HCT116 (cell line): ENCODE results near the gene SHROOM3.

Experiments used
- CTCF ChIP-seq, 3 experiments: fragments of 200-600 bp in 1 of 3; sonication (generic) in 1 of 3; IDR thresholded peaks in 2 of 3; conservative IDR thresholded peaks in 1 of 3; 2 replicates each; pipeline ENCODE4 v1.5.1; 2012 to 2017; ENCODE audit warnings: low read depth in 2 of 3, low read length in 2 of 3, antibody characterized with exemption in 1 of 3, borderline replicate concordance in 1 of 3, control low read depth in 1 of 3, mild to moderate bottlenecking in 1 of 3, mixed read lengths in 1 of 3, mixed run types in 1 of 3, moderate library complexity in 1 of 3; ENCODE audit not compliant: insufficient read depth in 1 of 3
- EZH2 ChIP-seq: fragments of 200-600 bp; sonication (generic); IDR thresholded peaks from 2 replicates; pipeline ENCODE4 v1.6.1; 2017; ENCODE audit warnings: antibody characterized with exemption, mixed run types
- EZH2phosphoT487 ChIP-seq: fragments of 200-600 bp; IDR thresholded peaks from 2 replicates; pipeline ENCODE4 v1.6.1; 2018; ENCODE audit warnings: antibody characterized with exemption, borderline replicate concordance
- JUND ChIP-seq: IDR thresholded peaks from 2 replicates; pipeline ENCODE4 v1.6.1; 2012
- POLR2A ChIP-seq: IDR thresholded peaks from 2 replicates; pipeline ENCODE4 v1.7.0; 2011; ENCODE audit warnings: borderline replicate concordance; ENCODE audit not compliant: insufficient read depth, insufficient read length; ENCODE audit errors: extremely low read depth
- POLR2AphosphoS5 ChIP-seq: IDR thresholded peaks from 2 replicates; pipeline ENCODE4 v1.6.1; 2011; ENCODE audit warnings: mild to moderate bottlenecking, low read depth, low read length, moderate library complexity
- REST ChIP-seq: IDR thresholded peaks from 2 replicates; pipeline ENCODE4 v1.6.1; 2012; ENCODE audit warnings: low read depth
- ZFX ChIP-seq: fragments of 450-650 bp; IDR thresholded peaks from 2 replicates; pipeline ENCODE4 v1.6.1; 2017
- TF ChIP-seq, protein P1 (sequence below): IDR thresholded peaks from 2 replicates; pipeline ENCODE4 v1.6.1; 2012

DNA sequence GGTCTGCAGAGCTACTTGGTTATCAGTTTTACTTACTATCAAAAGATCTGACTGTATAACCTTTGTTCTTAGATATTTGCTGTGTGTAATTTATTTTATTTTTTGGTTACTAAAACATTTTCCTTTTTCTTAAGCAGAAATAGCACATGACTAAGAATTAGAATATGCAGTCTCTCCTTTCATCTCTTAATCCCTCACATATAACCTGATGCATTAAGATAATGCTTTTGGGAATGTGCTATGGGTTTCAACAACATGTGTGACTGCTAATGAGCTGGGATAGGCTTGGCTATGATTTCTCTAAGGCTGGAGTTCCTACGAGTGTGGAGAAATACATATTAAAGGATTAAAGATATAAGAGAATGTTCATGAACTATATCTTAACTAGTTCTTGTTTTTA lies 41.5 kb downstream of the SHROOM3 start:
- TF ChIP-seq CTCF (IDR thresholded peaks at IDR 0.05 in 2 of 3, conservative IDR thresholded peaks at IDR 0.05 in 1 of 3; ENCODE audit: borderline replicate concordance in 1 of 3, insufficient read depth in 1 of 3, low read depth in 2 of 3, low read length in 2 of 3) = no peak
- no peak for TF ChIP-seq POLR2A
- no peak for TF ChIP-seq REST
- no peak for TF ChIP-seq EZH2
- no peak for TF ChIP-seq POLR2AphosphoS5
- TF ChIP-seq EZH2phosphoT487 = no peak
- TF ChIP-seq, protein P1, sequence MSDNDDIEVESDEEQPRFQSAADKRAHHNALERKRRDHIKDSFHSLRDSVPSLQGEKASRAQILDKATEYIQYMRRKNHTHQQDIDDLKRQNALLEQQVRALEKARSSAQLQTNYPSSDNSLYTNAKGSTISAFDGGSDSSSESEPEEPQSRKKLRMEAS = no peak
- TF ChIP-seq JUND = no peak
- TF ChIP-seq ZFX = no peak
